Liver (tissue), 9 donors: ENCODE measurements around the gene MVB12B. TPM values are rescaled to one million over a fixed set of nuclear protein-coding genes. Genes with fewer than 3 reads are reported as not detected.

Experiments used
- DNase-seq: peaks from one replicate; pipeline ENCODE4 v3.0.0-alpha.2; 2017; ENCODE audit warnings: low spot score
- H3K27ac ChIP-seq, 2 donors: one replicate each; pipeline ENCODE4 v1.7.0; 2013; ENCODE audit warnings: inconsistent platforms in 2 of 2, low read length in 2 of 2, control low read depth in 1 of 2, low read depth in 1 of 2, mild to moderate bottlenecking in 1 of 2
- H3K27me3 ChIP-seq, 4 donors: one replicate each; pipeline versions ENCODE4 v1.6.1 to v1.7.0; 2013; ENCODE audit warnings: low read length in 3 of 4, inconsistent platforms in 1 of 4, mild to moderate bottlenecking in 1 of 4, moderate library complexity in 1 of 4; ENCODE audit not compliant: control insufficient read depth in 4 of 4, insufficient read depth in 4 of 4
- H3K36me3 ChIP-seq, 4 donors: one replicate each; pipeline versions ENCODE4 v1.6.1 to v1.7.0; 2013; ENCODE audit warnings: low read length in 3 of 4, mild to moderate bottlenecking in 3 of 4, low read depth in 1 of 4, moderate library complexity in 1 of 4; ENCODE audit not compliant: control insufficient read depth in 4 of 4, insufficient read depth in 3 of 4
- H3K4me1 ChIP-seq, 4 donors: one replicate each; pipeline versions ENCODE4 v1.6.1 to v1.7.0; 2013; ENCODE audit warnings: low read length in 3 of 4, mild to moderate bottlenecking in 3 of 4, moderate library complexity in 1 of 4; ENCODE audit not compliant: control insufficient read depth in 4 of 4, insufficient read depth in 4 of 4
- H3K4me3 ChIP-seq, 3 donors: one replicate each; pipeline versions ENCODE4 v1.6.1 to v1.7.0; 2013; ENCODE audit warnings: low read length in 3 of 3, control low read depth in 1 of 3, low read depth in 1 of 3, mild to moderate bottlenecking in 1 of 3
- H3K9ac ChIP-seq, 2 donors: one replicate each; pipeline ENCODE4 v1.7.0; 2013; ENCODE audit warnings: low read length in 2 of 2, mild to moderate bottlenecking in 2 of 2, moderate library complexity in 2 of 2, control low read depth in 1 of 2, low read depth in 1 of 2
- H3K9me3 ChIP-seq, 4 donors: one replicate each; pipeline versions ENCODE4 v1.6.1 to v1.7.0; 2013; ENCODE audit warnings: low read length in 3 of 4; ENCODE audit not compliant: control insufficient read depth in 4 of 4
- ATF3 ChIP-seq: IDR thresholded peaks from 2 replicates; pipeline ENCODE4 v1.6.1; 2016; ENCODE audit warnings: antibody characterized with exemption
- EGR1 ChIP-seq, 2 donors: IDR thresholded peaks; 2 replicates each; pipeline ENCODE4 v1.6.1; 2016 to 2018; ENCODE audit warnings: antibody characterized with exemption in 2 of 2, low read depth in 2 of 2
- FOXA1 ChIP-seq: IDR thresholded peaks from 2 replicates; pipeline ENCODE4 v1.6.1; 2016; ENCODE audit warnings: antibody characterized with exemption
- GABPA ChIP-seq, 2 donors: IDR thresholded peaks in 1 of 2; conservative IDR thresholded peaks in 1 of 2; 2 replicates each; pipeline ENCODE4 v1.6.1; 2016; ENCODE audit warnings: antibody characterized with exemption in 2 of 2, mild to moderate bottlenecking in 1 of 2, moderate library complexity in 1 of 2
- HNF4A ChIP-seq, 2 donors: conservative IDR thresholded peaks; 2 replicates each; pipeline ENCODE4 v1.6.1; 2016; ENCODE audit warnings: antibody characterized with exemption in 2 of 2, mild to moderate bottlenecking in 2 of 2
- HNF4G ChIP-seq: IDR thresholded peaks from 2 replicates; pipeline ENCODE4 v1.6.1; 2016; ENCODE audit warnings: antibody characterized with exemption
- JUND ChIP-seq, 2 donors: IDR thresholded peaks; 2 replicates each; pipeline ENCODE4 v1.6.1; 2016; ENCODE audit warnings: antibody characterized with exemption in 2 of 2
- MAX ChIP-seq: IDR thresholded peaks from 2 replicates; pipeline ENCODE4 v1.6.1; 2016; ENCODE audit warnings: antibody characterized with exemption
- NR2F2 ChIP-seq: IDR thresholded peaks from 2 replicates; pipeline ENCODE4 v1.6.1; 2016; ENCODE audit warnings: antibody characterized with exemption
- RAD21 ChIP-seq, 2 donors: IDR thresholded peaks; 2 replicates each; pipeline ENCODE4 v1.6.1; 2016; ENCODE audit warnings: antibody characterized with exemption in 2 of 2, mild to moderate bottlenecking in 2 of 2
- REST ChIP-seq: IDR thresholded peaks from 2 replicates; pipeline ENCODE4 v1.6.1; 2016; ENCODE audit warnings: antibody characterized with exemption, mild to moderate bottlenecking
- RXRA ChIP-seq, 2 donors: IDR thresholded peaks; 2 replicates each; pipeline ENCODE4 v1.6.1; 2017 to 2018; ENCODE audit warnings: antibody characterized with exemption in 2 of 2, mild to moderate bottlenecking in 1 of 2
- SP1 ChIP-seq: IDR thresholded peaks from 2 replicates; pipeline ENCODE4 v1.6.1; 2018; ENCODE audit warnings: antibody characterized with exemption, mild to moderate bottlenecking
- YY1 ChIP-seq: IDR thresholded peaks from 2 replicates; pipeline ENCODE4 v1.6.1; 2016; ENCODE audit warnings: antibody characterized with exemption, mild to moderate bottlenecking
- ZBTB33 ChIP-seq: IDR thresholded peaks from 2 replicates; pipeline ENCODE4 v1.6.1; 2016; ENCODE audit warnings: antibody characterized with exemption
- WGBS: extraction: QIAGEN DNeasy Blood & Tissue Kit; methylation state at CpG from one replicate; pipeline ENCODE4 v1.1.7; 2013; 5-methylcytosine and 5-hydroxymethylcytosine counted together
- polyA plus RNA-seq, 2 donors: library from polyadenylated mRNA; stranded (reverse) in 1 of 2; unstranded in 1 of 2; fragments of 200-250 nt in 1 of 2; fragments of >200 nt in 1 of 2; fragmentation: Nextera tagmentation in 1 of 2; extraction: Ambion mirVana in 1 of 2; gene quantifications; one replicate each; pipeline versions ENCODE4 v1.2.1 to v1.2.3, GENCODE V29; 2013 to 2015
- total RNA-seq, 2 donors: library from RNA; depleted of rRNA; stranded (reverse); fragments of >200 nt; gene quantifications; one replicate each; pipeline ENCODE4 v1.2.3, GENCODE V29; 2014
- TF ChIP-seq, protein P1 (sequence below): fragments of 150-350 bp; IDR thresholded peaks from 2 replicates; pipeline ENCODE4 v1.5.1; 2017; ENCODE audit warnings: improper control_type of control experiment, low read depth, low read length; ENCODE audit not compliant: missing input control
- donor health status: healthy.
- donor health status: healthy.
- donor health status: healthy.
- donor health status: healthy.
- donor health status: healthy.

MVB12B gene
- total and polyA plus RNA-seq, 4 donors = 5.3 to 12.4 (median 8.4) TPM

DNA sequence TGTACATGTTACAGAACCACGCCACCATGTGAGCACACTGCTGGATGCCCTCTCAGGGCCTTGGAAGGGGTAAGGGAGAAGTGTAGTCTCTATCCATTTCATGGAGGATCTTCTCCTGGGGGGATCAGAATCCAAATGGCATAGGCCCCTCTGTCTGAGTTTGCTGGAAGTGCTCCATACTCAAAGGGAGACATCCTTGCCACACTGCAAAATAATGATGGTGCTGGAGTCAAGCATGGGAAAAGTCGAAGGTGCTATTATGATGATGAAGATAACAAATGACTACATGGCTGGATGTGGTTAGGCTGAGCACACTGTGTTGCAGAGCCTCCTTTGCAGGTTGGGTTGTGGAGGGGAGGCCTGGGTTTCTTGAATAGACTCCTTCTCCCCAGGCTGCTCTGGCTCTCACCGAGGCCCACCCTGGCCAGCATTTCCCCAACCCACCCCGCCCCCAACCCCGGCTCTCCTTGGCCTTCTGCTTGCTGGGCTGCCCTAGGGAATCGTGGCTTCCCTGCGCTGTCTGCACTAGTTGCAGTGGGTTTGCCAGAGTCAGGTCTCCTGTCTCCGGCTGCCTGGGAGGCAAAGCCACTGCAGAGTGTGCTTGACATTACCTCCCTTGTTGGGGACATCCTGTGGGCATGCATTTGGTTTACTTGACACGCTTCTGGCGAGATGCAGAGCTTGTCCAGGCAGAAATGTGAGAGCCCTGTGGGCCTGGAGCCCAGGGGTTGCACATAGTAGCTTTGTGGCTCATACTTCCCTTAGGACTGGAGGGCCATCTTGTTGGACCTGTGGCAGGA, 3.0 kb downstream of the MVB12B start (continued):
- TF ChIP-seq, protein P1, sequence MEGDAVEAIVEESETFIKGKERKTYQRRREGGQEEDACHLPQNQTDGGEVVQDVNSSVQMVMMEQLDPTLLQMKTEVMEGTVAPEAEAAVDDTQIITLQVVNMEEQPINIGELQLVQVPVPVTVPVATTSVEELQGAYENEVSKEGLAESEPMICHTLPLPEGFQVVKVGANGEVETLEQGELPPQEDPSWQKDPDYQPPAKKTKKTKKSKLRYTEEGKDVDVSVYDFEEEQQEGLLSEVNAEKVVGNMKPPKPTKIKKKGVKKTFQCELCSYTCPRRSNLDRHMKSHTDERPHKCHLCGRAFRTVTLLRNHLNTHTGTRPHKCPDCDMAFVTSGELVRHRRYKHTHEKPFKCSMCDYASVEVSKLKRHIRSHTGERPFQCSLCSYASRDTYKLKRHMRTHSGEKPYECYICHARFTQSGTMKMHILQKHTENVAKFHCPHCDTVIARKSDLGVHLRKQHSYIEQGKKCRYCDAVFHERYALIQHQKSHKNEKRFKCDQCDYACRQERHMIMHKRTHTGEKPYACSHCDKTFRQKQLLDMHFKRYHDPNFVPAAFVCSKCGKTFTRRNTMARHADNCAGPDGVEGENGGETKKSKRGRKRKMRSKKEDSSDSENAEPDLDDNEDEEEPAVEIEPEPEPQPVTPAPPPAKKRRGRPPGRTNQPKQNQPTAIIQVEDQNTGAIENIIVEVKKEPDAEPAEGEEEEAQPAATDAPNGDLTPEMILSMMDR = no peak
- TF ChIP-seq RXRA (IDR thresholded peaks at IDR 0.05) = no peak
- TF ChIP-seq GABPA (IDR thresholded peaks at IDR 0.05 in 1 of 2, conservative IDR thresholded peaks at IDR 0.05 in 1 of 2) = no peak
- TF ChIP-seq EGR1 (IDR thresholded peaks at IDR 0.05; ENCODE audit: low read depth in 2 of 2) = no peak
- no peak for TF ChIP-seq HNF4G

GRCh38 chr9:126330536-126330935, 3.9 kb downstream of the MVB12B start:
- H3K27ac ChIP-seq = no peak overlapping the region
- TF ChIP-seq YY1 (no peak), HNF4A (conservative IDR thresholded peaks at IDR 0.05) (no peak), MAX (no peak), FOXA1 (no peak), EGR1 (IDR thresholded peaks at IDR 0.05; ENCODE audit: low read depth in 2 of 2) (no peak), GABPA (IDR thresholded peaks at IDR 0.05 in 1 of 2, conservative IDR thresholded peaks at IDR 0.05 in 1 of 2) (no peak), RAD21 (IDR thresholded peaks at IDR 0.05) (no peak), SP1 (no peak), RXRA (IDR thresholded peaks at IDR 0.05) (no peak)
- WGBS = 77% methylated on average over 4 of the region's 4 CpGs
- H3K4me3 ChIP-seq = no peak overlapping the region
- H3K36me3 ChIP-seq = no peaks in the 10 kb centered on the region
- no peak for DNase-seq
- H3K27me3 ChIP-seq = no peaks in the 10 kb centered on the region
- H3K4me1 ChIP-seq = peaks cover 7 to 25% (median 17%) of the 10 kb centered on the region in 4 donors
- no peaks in the 10 kb centered on the region for H3K9me3 ChIP-seq
- H3K9ac ChIP-seq = no peak overlapping the region

GRCh38 chr9:126331964-126332748, 5.5 kb downstream of the MVB12B start:
- WGBS = 87% methylated on average over 8 of the region's 8 CpGs
- no peaks in the 10 kb centered on the region for H3K36me3 ChIP-seq
- no peaks in the 10 kb centered on the region for H3K9me3 ChIP-seq
- peaks cover 12 to 40% (median 27%) of the 10 kb centered on the region in 4 donors for H3K4me1 ChIP-seq
- DNase-seq = no peak
- no peak overlapping the region for H3K4me3 ChIP-seq
- H3K27ac ChIP-seq = no peak overlapping the region
- H3K9ac ChIP-seq = no peak overlapping the region
- no peaks in the 10 kb centered on the region for H3K27me3 ChIP-seq
- TF ChIP-seq HNF4G (no peak), NR2F2 (no peak), ZBTB33 (no peak), RAD21 (IDR thresholded peaks at IDR 0.05) (no peak), ATF3 (no peak), JUND (IDR thresholded peaks at IDR 0.05) (no peak), HNF4A (conservative IDR thresholded peaks at IDR 0.05) (no peak), FOXA1 (no peak), YY1 (no peak), REST (no peak), EGR1 (IDR thresholded peaks at IDR 0.05; ENCODE audit: low read depth in 2 of 2) (no peak), GABPA (IDR thresholded peaks at IDR 0.05 in 1 of 2, conservative IDR thresholded peaks at IDR 0.05 in 1 of 2) (no peak), SP1 (no peak)
- TF ChIP-seq, protein P1 = no peak
